Astrocyte (in vitro differentiated cells and primary cell): ENCODE results near the gene SMOC2.

Source experiments
- EZH2 ChIP-seq: IDR thresholded peaks from 2 replicates; pipeline ENCODE4 v1.6.1; 2012; ENCODE audit warnings: mild to moderate bottlenecking, low read length, inconsistent platforms; ENCODE audit not compliant: insufficient read depth
- TF ChIP-seq, protein P1 (sequence below): IDR thresholded peaks from 2 replicates; pipeline ENCODE4 v1.5.1; 2011; ENCODE audit warnings: low read depth, mild to moderate bottlenecking, inconsistent platforms, low read length, moderate library complexity; ENCODE audit not compliant: insufficient read depth

DNA sequence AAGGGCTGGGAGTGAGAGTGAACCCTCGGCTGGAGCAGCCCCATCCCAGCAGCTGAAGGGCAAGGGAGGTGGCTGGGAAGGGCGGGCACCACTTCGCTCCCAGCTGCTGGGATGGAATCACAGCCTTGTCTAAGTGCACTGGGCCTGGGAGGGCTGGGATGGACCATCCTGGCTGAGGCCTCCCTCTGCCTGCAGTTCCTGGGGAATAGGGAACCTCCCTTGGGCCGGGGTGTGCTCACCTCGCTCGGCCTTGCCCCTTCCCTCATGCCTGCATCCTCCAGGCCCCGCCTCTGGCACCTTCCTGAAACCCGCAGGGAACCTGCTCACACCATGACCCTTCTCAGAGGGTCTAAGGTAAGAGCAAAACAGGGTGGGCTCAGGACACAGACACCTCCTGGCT is 53.7 kb downstream of the SMOC2 start:
- TF ChIP-seq, protein P1, sequence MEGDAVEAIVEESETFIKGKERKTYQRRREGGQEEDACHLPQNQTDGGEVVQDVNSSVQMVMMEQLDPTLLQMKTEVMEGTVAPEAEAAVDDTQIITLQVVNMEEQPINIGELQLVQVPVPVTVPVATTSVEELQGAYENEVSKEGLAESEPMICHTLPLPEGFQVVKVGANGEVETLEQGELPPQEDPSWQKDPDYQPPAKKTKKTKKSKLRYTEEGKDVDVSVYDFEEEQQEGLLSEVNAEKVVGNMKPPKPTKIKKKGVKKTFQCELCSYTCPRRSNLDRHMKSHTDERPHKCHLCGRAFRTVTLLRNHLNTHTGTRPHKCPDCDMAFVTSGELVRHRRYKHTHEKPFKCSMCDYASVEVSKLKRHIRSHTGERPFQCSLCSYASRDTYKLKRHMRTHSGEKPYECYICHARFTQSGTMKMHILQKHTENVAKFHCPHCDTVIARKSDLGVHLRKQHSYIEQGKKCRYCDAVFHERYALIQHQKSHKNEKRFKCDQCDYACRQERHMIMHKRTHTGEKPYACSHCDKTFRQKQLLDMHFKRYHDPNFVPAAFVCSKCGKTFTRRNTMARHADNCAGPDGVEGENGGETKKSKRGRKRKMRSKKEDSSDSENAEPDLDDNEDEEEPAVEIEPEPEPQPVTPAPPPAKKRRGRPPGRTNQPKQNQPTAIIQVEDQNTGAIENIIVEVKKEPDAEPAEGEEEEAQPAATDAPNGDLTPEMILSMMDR: no peak
- TF ChIP-seq EZH2: no peak
